Stimulated activated CD4-positive, alpha-beta T cell treated with anti-CD3 and anti-CD28 coated beads, Interleukin-4, amount 100 ng/mL, for 48 hours (primary cell): ENCODE measurements around the gene C6orf132.
"Not testable (repeated sequence)": the region's sequence is repeated elsewhere in the genome, so short reads cannot be mapped to it uniquely, and the experiment has no call there.

Experiments used
- DNase-seq, 2 donors: peaks; one replicate each; pipeline ENCODE4 v3.0.0-alpha.2; 2020; ENCODE audit warnings: low read depth in 2 of 2

The C6orf132 gene

GRCh38 chr6:42142118-42142835, at the start of gene C6orf132:
Gene C6orf132 (minus strand): TSS chr6:42142620. CDS start chr6:42142444, 176 bp downstream.
- DNase-seq = no peak

GRCh38 chr6:42190554-42191183, 48.2 kb upstream of the C6orf132 start:
- DNase-seq = no peak

GRCh38 chr6:42188406-42188805, 46.0 kb upstream of the C6orf132 start:
- no peak for DNase-seq

GRCh38 chr6:42185597-42185996, 43.2 kb upstream of the C6orf132 start:
- no peak for DNase-seq

GRCh38 chr6:42184475-42184874, 42.1 kb upstream of the C6orf132 start:
- DNase-seq = no peak

GRCh38 chr6:42182101-42182500, 39.7 kb upstream of the C6orf132 start:
- DNase-seq = no peak

- peak in 1 of 2 donors; percentile 32 for DNase-seq
Measured at GRCh38 chr6:42179945-42180313, 37.5 kb upstream of the C6orf132 start.

- no peak for DNase-seq
Measured at GRCh38 chr6:42179261-42179944, 37.0 kb upstream of the C6orf132 start.

- DNase-seq = no peak
Measured at GRCh38 chr6:42177514-42178364, 35.3 kb upstream of the C6orf132 start.

- DNase-seq = no peak
Measured at GRCh38 chr6:42176981-42177380, 34.6 kb upstream of the C6orf132 start.

- DNase-seq = no peak
Measured at GRCh38 chr6:42175860-42176259, 33.4 kb upstream of the C6orf132 start.

- DNase-seq = no peak
Measured at GRCh38 chr6:42173101-42173500, 30.7 kb upstream of the C6orf132 start, which contains the start of gene GUCA1A. Gene GUCA1A (plus strand): TSS chr6:42173364. CDS start chr6:42173614, 250 bp downstream.

- no peak for DNase-seq
Measured at GRCh38 chr6:42171813-42172581, 29.6 kb upstream of the C6orf132 start.

GRCh38 chr6:42169780-42170179, 27.4 kb upstream of the C6orf132 start:
- DNase-seq = not testable (repeated sequence)

- no peak for DNase-seq
Measured at GRCh38 chr6:42168650-42169049, 26.2 kb upstream of the C6orf132 start.

- DNase-seq = peak; percentile 66 to 82
Measured at GRCh38 chr6:42166444-42167141, 24.2 kb upstream of the C6orf132 start.

- DNase-seq = no peak
Measured at GRCh38 chr6:42165016-42165415, 22.6 kb upstream of the C6orf132 start.

- no peak for DNase-seq
Measured at GRCh38 chr6:42163981-42164380, 21.6 kb upstream of the C6orf132 start.

- no peak for DNase-seq
Measured at GRCh38 chr6:42162812-42163211, 20.4 kb upstream of the C6orf132 start.

GRCh38 chr6:42162384-42162783, 20.0 kb upstream of the C6orf132 start:
- DNase-seq = no peak
